Measurements from ENCODE around the gene VPS72.
A peak's percentile ranks its signal among the peaks of the same experiment; 100 is the strongest.
"Not testable (repeated sequence)": the region's sequence is repeated elsewhere in the genome, so short reads cannot be mapped to it uniquely, and the experiment has no call there.

The VPS72 gene, protein sequence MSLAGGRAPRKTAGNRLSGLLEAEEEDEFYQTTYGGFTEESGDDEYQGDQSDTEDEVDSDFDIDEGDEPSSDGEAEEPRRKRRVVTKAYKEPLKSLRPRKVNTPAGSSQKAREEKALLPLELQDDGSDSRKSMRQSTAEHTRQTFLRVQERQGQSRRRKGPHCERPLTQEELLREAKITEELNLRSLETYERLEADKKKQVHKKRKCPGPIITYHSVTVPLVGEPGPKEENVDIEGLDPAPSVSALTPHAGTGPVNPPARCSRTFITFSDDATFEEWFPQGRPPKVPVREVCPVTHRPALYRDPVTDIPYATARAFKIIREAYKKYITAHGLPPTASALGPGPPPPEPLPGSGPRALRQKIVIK
- total RNA-seq = 19.3 reads per million, percentile 46 among the genes with 10 or more reads in this experiment

DNA sequence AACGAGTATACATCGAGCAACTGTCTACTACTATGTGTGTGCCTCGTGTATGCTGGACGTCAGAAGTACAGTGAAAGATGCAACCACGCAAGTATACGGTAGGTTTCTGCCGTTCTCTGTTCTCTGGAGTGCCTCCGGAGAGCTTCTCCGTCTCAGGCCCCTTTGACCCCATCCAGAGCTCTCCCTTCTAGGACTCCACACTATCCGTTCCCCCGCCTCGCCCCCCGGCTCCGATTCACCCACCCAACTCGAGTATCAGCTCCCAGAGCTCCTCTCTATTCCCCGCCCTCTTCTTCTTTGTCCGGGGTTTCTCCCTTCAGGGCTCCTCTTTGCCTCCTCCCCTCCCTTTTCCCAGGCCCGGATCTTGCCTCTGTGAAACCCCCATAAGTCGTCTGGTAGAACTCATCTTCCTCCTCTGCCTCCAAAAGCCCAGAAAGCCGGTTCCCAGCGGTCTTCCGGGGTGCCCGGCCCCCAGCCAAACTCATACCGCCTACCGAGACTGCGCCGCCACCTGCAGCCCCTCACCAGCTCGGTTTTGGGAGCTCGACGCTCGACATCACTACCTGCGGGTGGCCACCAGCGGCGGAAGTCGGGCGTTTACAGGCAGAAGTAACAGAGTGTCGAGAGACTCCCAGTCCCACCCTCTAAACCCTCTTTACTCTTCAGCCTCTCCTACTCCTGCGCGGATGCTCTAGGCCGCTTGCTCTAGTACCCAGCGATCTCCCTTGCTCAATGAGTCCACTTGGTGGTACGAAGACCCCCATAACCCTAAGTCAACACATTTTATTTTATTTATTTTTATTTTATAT is at the start of gene VPS72:
Gene VPS72, minus strand, starts transcription at position 561 of the 809 bp plus-strand sequence. Its CDS starts 76 bp downstream, at position 485.
- peak; percentile 81 for DNase-seq

DNA sequence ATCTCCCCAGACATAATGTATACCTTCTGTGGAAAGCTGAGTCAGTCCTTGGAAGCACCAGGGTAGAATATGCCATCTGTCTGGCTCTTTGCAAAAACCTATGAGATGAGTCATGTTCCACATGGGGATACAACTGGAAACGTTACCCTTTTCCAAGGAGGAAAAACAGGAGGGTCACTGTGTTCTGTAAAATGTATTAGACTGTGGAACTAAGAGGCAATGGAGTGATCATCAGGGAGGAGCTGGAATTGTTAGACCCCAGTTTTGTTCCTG is 48.4 kb upstream of the VPS72 start:
- no peak for DNase-seq

DNA sequence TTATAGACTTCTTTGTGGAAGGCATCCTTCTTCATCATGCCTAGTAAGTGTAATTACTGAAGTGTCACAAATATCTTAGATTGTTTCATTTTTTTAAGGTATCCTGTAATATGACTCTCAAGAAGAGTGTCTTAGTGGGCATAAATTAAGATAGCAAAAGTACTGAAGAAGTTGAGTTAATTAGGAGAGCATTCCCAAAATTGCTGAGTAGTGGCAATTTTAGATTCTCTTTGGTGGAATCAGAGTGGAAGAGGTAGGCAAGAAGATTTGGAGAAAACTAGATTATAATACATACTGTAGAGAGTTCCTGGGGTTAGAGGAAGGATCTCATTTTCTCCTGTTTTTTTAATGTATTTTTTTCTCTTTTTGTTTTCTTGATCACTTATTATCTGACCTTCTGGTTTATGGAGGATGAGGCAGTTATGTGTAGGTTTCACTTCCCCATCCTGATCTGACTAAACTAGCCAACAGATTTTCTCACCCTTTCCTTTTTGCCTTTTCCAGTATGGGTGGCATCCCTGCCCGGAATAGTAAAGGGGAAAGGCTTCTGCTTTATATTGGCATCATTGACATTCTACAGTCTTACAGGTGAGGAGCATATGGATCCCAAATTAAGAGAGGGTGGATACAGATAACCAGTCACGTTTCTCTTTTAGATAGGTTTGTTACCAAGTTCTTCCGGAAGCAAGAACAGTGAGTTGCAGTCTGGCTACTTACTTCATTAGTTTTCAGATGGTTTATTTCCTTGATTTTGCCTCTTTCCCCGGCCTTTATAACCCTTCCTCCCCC is 47.9 kb upstream of the VPS72 start:
- no peak for DNase-seq

DNA sequence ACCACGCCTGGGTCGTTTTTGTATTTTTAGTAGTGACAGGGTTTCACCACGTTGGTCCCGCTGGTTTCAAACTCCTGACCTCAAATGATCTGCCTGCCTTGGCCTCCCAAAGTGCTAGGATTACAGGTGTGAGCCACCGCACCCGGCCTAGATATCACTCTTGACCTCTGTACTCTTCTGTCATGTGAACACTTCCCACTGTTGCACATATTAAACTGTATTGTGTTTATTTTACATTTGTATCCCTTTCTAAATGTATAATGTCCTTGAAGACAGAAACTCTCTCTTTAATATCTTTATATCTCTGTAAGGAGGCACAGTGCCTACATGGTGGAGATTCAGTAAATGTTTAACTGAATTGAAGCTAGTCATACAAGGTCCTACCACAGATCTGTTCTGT is 45.2 kb upstream of the VPS72 start:
- DNase-seq = no peak

DNA sequence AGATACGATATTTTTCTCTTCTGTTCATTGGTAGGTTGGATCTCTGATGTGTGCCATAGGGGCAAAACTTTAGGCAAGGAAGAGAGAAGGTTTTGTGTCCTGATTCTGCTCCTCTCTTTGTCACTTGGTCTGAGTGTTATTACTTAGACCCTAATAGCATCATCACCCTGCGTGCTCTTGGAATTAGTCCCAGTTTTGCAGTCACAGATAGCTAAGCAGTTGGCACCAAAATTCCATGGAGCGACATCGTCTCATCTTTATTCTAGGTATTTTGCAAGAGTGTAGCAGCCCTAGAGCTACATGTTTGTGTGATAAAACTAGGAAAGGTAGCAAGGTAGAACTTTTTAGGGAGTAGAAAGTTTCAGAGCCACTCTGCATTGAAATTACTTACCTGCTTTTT is 32.1 kb upstream of the VPS72 start:
- no peak for DNase-seq

DNA sequence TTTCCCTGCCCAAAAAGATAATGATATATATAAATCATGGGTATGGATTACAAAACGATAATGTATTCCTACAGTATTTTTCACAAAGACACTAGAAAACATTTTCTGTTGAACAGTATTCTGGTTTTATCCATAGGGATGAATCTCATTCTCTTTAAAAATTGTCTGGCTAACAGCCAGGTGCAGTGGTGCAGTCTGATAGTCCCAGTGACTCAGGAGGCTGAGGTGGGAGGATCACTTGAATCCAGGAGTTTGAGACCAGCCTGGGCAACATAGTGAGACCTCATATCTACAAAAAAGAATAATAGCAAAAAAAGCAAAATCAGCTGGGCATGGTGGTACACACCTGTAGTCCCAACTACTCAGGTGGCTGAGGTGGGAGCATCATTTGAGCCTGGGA is 31.6 kb upstream of the VPS72 start:
- no peak for DNase-seq

DNA sequence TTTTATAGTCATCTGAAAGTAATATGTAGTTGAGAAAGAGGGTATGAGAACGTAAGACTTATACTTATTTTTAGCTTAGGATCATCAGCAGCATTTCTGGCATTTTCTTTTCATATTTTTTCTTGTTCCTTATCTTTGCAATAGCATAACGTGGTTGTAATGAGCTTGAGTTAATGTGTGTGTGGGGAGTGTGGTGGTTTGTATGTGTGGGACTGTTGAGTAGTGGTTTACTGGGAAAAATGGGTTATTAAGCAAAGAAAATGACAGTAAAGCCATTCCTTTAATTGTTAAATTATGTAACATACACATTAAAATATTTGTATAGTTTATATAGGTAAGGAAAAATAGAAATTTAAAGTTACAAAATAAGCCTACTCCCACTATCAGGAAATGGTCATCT is 23.6 kb upstream of the VPS72 start:
- DNase-seq = no peak

DNA sequence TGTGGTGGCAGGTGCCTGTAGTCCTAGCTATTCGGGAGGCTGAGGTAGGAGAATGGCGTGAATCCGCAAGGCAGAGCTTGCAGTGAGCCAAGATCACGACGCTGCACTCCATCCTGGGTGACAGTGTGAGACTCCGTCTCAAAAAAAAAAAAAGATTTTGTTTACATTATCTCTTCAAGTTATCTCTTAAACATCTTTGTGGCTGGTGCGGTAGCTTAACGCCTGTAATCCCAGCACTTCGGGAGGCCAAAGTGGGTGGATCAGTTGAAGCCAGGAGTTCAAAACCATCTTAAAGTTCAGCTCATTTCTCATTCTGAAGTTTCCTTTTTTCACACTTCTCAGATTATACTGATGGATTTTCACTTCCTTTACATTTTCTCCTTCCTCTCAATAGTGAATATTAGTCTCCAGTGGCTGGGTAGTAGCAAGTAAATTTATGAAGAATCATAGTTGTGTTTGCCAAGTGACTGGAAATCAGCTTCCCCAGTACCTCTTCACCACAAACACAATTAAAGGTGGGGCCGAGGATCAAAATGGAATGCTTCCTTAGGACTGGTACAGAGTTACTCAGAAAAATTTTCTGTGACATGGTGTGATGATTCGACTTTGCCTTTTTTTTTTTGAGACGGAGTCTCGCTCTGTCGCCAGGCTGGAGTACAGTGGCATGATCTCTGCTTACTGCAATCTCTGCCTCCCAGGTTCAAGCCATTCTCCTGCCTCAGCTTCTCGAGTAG is 22.1 kb upstream of the VPS72 start:
- no peak for DNase-seq

DNA sequence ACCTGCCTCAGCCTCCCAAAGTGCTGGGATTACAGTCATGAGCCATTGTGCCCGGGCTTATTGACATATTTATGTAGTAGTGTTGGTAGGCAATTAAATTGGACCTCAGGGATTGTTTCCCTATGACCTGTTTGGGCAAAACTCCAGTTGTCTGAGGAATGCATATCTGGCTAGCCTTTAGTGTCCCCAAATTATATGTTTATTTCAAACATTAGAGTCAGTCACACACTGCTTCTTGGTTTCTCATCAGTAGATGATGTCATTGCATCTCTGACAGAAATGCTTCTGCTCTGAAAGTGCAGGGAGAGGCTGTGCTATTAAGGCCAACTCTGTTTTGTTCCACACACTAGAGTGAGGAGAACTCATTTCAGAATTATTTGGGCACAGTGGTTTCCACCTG is 20.8 kb upstream of the VPS72 start:
- no peak for DNase-seq

DNA sequence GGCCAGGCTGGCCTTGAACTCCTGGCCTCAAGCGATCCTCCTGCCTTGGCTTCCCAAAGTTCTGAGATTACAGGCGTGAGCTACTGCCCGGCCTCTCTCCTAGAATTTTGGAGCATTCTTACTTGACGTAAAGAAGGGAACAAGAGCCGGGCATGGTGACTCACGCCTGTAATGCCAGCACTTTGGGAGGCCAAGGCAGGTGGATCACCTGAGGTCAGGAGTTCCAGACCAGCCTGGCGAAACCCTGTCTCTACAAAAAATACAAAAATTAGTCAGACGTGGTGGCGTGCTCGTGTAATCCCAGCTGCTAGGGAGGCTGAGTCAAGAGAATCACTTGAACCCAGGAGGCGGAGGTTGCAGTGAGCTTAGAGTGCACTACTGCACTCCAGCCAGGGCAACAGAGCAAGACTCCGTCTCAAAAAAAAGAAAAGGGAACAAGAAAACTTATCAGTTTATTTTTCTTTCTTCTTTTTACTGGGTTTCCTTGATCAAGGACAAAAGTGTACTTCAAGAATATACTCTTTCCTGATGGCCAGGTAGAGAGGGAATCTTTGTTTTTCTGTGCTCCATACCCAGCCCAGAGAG is 15.5 kb upstream of the VPS72 start:
- not testable (repeated sequence) for DNase-seq

DNA sequence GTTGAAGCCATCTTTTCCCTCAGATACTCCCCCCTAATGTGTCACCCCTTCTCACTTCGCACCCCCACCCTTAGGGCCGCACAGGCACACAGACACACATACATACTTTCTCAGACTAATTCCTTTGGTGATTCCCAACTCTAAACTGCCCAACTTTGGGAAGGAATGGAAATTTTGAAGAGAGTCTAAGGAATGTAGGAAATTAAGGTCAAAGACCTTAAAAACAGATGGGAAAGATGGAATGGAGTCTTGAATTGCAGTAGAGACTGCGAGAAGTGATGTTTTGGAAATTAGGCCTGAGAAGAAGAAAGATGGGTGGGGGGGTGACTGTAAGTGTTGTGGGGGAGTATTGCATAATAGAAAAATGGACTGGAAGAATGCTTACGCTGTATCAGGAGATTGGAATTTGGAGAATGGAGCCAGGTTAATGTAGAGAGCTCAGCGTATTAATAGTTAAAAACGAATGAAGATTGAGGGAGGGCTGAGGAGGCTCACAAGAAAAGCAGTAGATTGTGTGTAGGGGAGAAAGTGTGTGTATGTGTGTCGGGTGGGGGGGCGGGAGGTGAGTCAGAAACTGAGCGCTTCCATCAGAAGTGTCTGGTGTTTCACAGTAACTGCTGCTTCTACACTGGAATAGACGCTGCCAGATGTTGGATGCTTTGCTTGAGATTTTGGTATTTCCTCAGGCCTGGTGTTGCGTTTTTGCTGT is 10.0 kb upstream of the VPS72 start:
- no peak for DNase-seq

DNA sequence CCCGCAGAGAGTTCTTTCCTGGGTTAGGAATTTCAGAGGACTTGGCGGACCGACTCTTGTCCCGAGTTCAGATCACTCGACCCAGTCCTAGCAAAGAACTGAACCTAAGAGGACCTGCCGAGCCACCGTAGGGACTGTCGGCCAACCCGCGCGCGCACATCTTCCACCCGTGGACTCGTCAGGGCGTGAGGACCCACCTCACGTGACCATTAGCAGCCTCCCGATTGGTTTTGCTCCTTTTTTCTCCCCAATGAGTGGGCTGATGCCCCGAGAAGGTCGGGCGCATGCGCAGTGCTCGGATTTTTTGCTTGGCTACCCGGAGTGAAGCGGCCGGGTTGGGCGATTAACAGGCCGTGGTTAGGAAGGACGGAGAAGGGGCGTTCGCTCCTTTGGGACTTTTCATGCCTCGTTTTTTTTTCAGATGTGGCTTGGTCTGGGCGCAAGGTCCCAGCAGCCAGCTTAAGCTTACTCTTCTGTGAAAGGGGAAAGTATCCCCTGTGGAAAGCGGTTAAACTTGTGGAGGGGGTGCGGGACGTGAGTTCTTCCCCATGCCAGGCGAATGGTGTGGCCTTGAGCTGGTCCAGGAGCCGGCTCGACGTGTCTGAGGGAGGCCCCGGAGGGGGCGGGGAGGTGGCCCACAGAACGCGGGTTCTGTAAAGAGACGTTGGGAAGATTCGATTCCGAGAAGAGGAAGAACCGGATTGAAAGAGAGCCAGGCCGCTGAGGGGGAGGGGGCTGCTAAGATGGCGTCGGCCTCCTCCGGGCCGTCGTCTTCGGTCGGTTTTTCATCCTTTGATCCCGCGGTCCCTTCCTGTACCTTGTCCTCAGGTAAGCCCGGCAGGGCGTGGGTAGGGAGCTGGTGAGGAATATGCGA is 8.5 kb upstream of the VPS72 start, which contains the start of gene PIP5K1A:
Gene PIP5K1A, plus strand, starts transcription at position 299 of the 874 bp plus-strand sequence. Its CDS starts 445 bp downstream, at position 744.
- peak; percentile 100 for DNase-seq

DNA sequence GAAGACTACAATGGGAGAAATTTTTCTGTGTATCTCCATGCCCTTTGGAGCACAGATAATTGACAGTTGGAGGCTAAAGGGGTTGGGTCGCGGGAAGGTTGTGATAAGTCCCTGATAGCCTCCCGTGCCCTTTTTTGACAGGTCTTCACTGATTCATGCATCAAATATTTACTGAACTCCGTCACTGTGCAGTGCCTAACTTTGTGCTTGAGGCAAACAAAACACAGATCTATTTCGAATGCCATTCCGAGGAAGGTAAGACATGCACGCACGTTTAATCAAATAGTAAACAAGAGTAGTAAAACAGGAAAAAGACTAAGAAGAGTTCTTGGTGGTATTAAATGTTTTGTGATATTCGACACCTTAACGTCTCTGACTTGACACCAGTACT is 7.9 kb upstream of the VPS72 start:
- DNase-seq = no peak

DNA sequence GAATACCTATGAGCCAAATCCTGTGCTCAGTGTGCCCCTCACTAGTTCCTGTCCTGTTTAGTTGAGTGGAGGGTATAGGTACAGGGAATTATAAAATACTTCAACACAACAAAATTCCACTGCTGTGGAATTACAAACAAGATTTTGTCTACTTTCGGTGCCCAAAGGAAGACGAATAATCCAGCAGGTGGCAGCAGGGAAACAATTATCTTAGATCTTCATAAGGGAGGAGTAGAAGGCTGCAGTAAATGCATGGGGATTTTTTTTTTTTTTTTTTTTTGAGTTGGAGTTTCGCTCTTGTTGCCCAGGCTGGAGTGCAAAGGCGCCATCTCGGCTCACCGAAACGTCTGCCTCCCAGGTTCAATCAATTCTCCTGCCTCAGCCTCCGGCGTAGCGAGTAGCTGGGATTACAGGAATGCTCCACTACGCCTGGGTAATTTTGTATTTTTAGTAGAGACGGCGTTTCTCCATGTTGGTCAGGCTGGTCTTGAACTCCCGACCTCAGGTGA is 6.3 kb upstream of the VPS72 start:
- peak; percentile 43 for DNase-seq

DNA sequence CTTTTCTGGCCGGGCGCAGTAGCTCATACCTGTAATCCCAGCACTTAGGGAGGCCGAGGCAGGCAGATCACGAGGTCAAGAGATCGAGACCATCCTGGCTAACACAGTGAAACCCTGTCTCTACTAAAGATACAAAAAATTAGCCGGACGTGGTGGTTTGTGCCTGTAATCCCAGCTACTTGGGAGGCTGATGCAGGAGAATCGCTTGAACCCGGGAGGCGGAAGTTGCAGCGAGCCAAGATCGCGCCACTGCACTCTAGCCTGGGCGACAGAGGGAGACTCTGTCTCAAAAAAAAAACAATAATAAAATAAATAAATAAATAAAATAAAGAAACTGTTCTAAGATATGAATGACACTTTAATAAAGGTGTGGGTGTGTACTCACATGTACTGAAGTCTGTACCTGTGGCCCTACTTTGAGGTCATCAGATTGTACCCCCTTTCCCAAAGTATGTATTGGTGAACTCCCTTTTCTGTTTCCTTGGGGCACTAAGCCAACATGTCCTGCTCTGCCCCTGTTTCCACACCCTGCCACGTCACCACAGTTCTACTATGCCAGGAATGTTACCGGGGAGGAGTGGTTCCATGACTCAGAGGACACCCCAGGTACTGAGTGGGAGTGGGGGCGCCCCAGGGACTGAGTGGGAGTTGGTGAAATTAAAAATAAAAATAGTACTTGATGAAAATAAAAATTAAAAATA is 5.0 kb upstream of the VPS72 start:
- DNase-seq = not testable (repeated sequence)

DNA sequence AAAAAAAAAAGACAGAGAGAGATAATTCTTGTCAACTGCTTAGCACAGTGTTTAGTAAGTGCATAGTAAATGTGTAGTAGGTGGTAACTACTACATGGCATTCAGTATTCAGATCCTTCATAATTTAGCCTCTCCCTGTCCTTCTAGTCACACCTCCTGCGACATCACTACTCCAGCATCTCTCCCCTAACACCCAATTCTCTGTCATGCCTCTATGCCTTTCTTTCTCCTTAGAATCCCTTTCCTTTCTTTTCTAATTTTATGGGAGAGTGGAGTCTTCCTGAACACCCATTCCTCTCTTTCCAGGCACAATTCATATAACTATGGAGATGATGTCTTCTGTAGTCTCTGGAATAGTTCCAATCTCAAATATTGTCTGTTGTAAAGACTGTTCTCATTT is 3.9 kb upstream of the VPS72 start:
- DNase-seq = no peak

DNA sequence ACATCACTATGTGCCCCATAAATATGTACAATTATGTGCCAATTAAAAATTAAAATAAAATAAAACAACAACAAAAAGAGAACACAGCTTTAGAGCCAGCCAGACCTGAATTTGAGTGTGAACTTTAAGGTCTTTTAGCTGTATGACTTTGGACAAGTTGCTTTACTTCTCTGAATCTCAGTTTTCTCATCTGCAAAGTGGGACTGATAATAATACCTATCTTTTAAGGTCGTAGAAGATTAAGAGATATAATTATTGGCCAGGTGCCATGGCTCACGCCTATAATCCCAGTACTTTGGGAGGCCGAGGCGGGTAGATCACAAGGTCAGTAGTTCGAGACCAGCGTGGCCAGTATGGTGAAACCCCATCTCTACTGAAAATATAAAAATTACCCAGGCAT is 3.3 kb upstream of the VPS72 start:
- DNase-seq = no peak

DNA sequence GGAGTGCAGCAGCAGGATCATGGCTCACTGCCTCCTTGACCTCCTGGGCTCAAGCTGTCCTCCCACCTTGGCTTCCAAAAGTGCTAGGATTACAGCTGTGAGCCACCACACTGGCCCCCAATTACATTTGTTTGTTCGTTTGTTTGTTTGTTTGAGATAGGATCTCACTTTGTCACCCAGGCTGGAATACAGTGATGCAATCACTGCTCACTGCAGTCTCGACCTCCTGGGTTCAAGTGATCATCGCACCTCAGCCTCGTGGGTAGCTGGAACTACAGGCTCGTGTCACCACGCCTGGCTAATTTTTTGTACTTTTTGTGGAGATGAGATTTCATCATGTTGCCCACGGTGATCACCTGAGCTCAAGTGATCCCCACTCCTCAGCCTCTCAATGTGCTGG is 2.0 kb upstream of the VPS72 start:
- no peak for DNase-seq

DNA sequence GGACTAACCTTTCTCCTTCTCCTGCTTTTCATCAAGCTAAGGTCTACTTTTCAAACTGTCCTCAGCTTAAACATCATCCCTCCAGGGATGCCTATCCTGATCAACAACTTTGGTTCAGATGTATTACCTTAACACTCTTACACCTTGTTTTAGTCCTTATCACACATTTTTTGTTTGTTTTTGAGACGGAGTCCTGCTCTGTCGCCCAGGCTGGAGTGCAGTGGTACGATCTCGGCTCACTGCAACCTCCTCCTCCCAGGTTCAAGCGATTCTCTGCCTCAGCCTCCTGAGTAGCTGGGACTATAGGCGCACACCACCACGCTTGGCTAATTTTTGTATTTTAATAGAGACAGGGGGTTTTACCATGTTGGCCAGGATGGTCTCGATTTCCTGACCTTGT is 1.3 kb downstream of the VPS72 start:
- not testable (repeated sequence) for DNase-seq

DNA sequence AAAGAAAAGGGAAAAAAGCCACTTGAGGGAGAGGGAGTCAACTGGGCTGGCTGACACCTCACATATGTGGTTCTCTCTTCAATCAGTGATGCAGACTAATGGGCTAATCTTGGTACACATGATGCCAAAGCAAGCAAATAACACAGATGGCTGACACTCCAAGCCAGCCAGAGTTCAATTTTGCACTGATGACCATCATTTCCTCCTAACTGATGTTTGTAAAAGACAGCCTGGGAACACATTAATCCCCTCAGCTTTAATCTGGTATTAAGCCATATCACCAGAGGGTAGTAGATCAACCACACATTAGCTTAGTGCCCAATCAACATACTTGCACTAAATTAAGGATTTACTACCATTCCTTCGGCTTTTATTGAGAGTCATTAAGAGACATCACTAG is 2.8 kb downstream of the VPS72 start:
- no peak for DNase-seq
